Fibroblast of skin of back (primary cell): Measurements from ENCODE around the gene CCP110.
"Not testable (repeated sequence)": the region's sequence is repeated elsewhere in the genome, so short reads cannot be mapped to it uniquely, and the experiment has no call there.

Experiments
- DNase-seq: peaks from one replicate; pipeline ENCODE4 v3.0.0-alpha.2; 2013

The CCP110 gene

GRCh38 chr16:19513377-19514053 lies 10.2 kb upstream of the CCP110 start:
- no peak for DNase-seq

- no peak for DNase-seq
Observed at GRCh38 chr16:19515757-19516156, 8.0 kb upstream of the CCP110 start.

GRCh38 chr16:19517424-19518089 lies 6.2 kb upstream of the CCP110 start:
- peak; percentile 38 for DNase-seq

- no peak for DNase-seq
Observed at GRCh38 chr16:19518388-19518787, 5.4 kb upstream of the CCP110 start.

GRCh38 chr16:19520861-19521331 lies 2.8 kb upstream of the CCP110 start:
- no peak for DNase-seq

GRCh38 chr16:19521471-19522396 lies 2.0 kb upstream of the CCP110 start, which contains the start of gene GDE1:
GDE1 (minus strand) TSS chr16:19522098; CDS start chr16:19521964, 134 bp downstream.
- peak; percentile 90 for DNase-seq

- DNase-seq: no peak
Observed at GRCh38 chr16:19522397-19522732, 1.4 kb upstream of the CCP110 start.

- no peak for DNase-seq
Observed at GRCh38 chr16:19522760-19523159, 982 bp upstream of the CCP110 start.

- DNase-seq: no peak
Observed at GRCh38 chr16:19523184-19523558, 571 bp upstream of the CCP110 start.

- DNase-seq: no peak
Observed at GRCh38 chr16:19524356-19524615, 544 bp downstream of the CCP110 start.

GRCh38 chr16:19524616-19525384 lies 1.1 kb downstream of the CCP110 start:
- no peak for DNase-seq

- DNase-seq: no peak
Observed at GRCh38 chr16:19525385-19525723, 1.6 kb downstream of the CCP110 start.

GRCh38 chr16:19527161-19527560 lies 3.4 kb downstream of the CCP110 start:
- no peak for DNase-seq

- no peak for DNase-seq
Observed at GRCh38 chr16:19528666-19529065, 4.9 kb downstream of the CCP110 start.

- DNase-seq: no peak
Observed at GRCh38 chr16:19532601-19533000, 8.9 kb downstream of the CCP110 start.

- DNase-seq: no peak
Observed at GRCh38 chr16:19540241-19540970, 16.7 kb downstream of the CCP110 start.

GRCh38 chr16:19542138-19542821 lies 18.5 kb downstream of the CCP110 start:
- DNase-seq: no peak

GRCh38 chr16:19543278-19543996 lies 19.7 kb downstream of the CCP110 start:
- not testable (repeated sequence) for DNase-seq

GRCh38 chr16:19548144-19548543 lies 24.4 kb downstream of the CCP110 start:
- DNase-seq: peak; percentile 13

GRCh38 chr16:19549673-19550072 lies 25.9 kb downstream of the CCP110 start:
- no peak for DNase-seq
